HUDEP-2 (cell line): ENCODE results near the gene LIPA.
"Not testable (repeated sequence)": the region's sequence is repeated elsewhere in the genome, so short reads cannot be mapped to it uniquely, and the experiment has no call there.

Experiments
- DNase-seq, 76 experiments: peaks; one replicate each; lab custom pipeline; 2025; ENCODE audit not compliant: unreplicated experiment in 76 of 76; lab: John Stamatoyannopoulos, UW

LIPA gene

GRCh38 chr10:89271532-89271931 is 20.0 kb upstream of the LIPA start:
- DNase-seq: no peak

GRCh38 chr10:89270153-89270483 is 18.5 kb upstream of the LIPA start:
- no peak for DNase-seq

GRCh38 chr10:89269433-89270152 is 18.0 kb upstream of the LIPA start:
- DNase-seq: no peak

GRCh38 chr10:89266721-89267453 is 15.3 kb upstream of the LIPA start:
- DNase-seq: no peak

GRCh38 chr10:89263531-89263930 is 12.0 kb upstream of the LIPA start:
- no peak for DNase-seq

GRCh38 chr10:89263091-89263490 is 11.5 kb upstream of the LIPA start:
- no peak for DNase-seq

GRCh38 chr10:89262086-89263051 is 10.8 kb upstream of the LIPA start:
- no peak for DNase-seq

- no peak for DNase-seq
Observed at GRCh38 chr10:89258881-89259280, 7.3 kb upstream of the LIPA start.

- DNase-seq: no peak
Observed at GRCh38 chr10:89257581-89257980, 6.0 kb upstream of the LIPA start.

- DNase-seq: no peak
Observed at GRCh38 chr10:89256962-89257361, 5.4 kb upstream of the LIPA start.

- DNase-seq: no peak
Observed at GRCh38 chr10:89256340-89256739, 4.8 kb upstream of the LIPA start.

- no peak for DNase-seq
Observed at GRCh38 chr10:89255793-89256192, 4.2 kb upstream of the LIPA start.

- peak in 1 of 76 experiments; percentile 4 for DNase-seq
Observed at GRCh38 chr10:89255091-89255579, 3.6 kb upstream of the LIPA start.

- no peak for DNase-seq
Observed at GRCh38 chr10:89252225-89252585, 630 bp upstream of the LIPA start.

GRCh38 chr10:89250865-89251408 is 638 bp downstream of the LIPA start:
- DNase-seq: no peak

GRCh38 chr10:89248990-89249389 is 2.6 kb downstream of the LIPA start:
- DNase-seq: no peak

GRCh38 chr10:89247623-89248022 is 4.0 kb downstream of the LIPA start:
- DNase-seq: not testable (repeated sequence)

GRCh38 chr10:89245802-89246201 is 5.8 kb downstream of the LIPA start:
- DNase-seq: no peak

- DNase-seq: no peak
Observed at GRCh38 chr10:89242840-89243568, 8.6 kb downstream of the LIPA start.

GRCh38 chr10:89242345-89242684 is 9.3 kb downstream of the LIPA start:
- no peak for DNase-seq
